ENCODE results near the gene TSPAN3.

DNA sequence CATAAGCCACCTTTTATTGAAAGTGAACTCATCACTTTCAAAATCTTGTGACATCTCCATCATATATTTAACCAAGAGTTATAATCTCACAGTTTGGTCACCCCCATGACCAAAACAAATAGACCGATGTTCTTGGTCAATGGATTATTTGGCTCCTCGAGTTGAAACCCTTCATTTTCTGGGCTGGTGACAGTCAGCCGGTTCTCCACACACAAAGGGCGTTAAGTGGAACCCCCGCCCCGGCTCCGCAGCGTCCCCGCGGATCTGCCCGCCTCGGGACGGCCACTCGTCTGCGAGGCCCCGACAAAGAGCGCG lies 772 bp downstream of the TSPAN3 start:
- TF ChIP-seq CEBPB (IDR thresholded peaks at IDR 0.05), result no peak
- TF ChIP-seq, protein P1, sequence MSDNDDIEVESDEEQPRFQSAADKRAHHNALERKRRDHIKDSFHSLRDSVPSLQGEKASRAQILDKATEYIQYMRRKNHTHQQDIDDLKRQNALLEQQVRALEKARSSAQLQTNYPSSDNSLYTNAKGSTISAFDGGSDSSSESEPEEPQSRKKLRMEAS (IDR thresholded peaks at IDR 0.05), result no peak
- no peak for TF ChIP-seq RAD21 (IDR thresholded peaks at IDR 0.05; ENCODE audit: low read depth)
- TF ChIP-seq EP300 (IDR thresholded peaks at IDR 0.05; ENCODE audit: borderline replicate concordance), result no peak
- no peak for TF ChIP-seq CREB1 (IDR thresholded peaks at IDR 0.05; ENCODE audit: low read depth)
- TF ChIP-seq, protein P2, sequence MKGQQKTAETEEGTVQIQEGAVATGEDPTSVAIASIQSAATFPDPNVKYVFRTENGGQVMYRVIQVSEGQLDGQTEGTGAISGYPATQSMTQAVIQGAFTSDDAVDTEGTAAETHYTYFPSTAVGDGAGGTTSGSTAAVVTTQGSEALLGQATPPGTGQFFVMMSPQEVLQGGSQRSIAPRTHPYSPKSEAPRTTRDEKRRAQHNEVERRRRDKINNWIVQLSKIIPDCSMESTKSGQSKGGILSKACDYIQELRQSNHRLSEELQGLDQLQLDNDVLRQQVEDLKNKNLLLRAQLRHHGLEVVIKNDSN (IDR thresholded peaks at IDR 0.05), result no peak
- TF ChIP-seq TAF1 (IDR thresholded peaks at IDR 0.05; ENCODE audit: low read depth), result 0 out of 2 replicates have a peak, but pooled peaks have one; percentile 19
- TF ChIP-seq NFIC (IDR thresholded peaks at IDR 0.05), result no peak
- TF ChIP-seq, protein P3, sequence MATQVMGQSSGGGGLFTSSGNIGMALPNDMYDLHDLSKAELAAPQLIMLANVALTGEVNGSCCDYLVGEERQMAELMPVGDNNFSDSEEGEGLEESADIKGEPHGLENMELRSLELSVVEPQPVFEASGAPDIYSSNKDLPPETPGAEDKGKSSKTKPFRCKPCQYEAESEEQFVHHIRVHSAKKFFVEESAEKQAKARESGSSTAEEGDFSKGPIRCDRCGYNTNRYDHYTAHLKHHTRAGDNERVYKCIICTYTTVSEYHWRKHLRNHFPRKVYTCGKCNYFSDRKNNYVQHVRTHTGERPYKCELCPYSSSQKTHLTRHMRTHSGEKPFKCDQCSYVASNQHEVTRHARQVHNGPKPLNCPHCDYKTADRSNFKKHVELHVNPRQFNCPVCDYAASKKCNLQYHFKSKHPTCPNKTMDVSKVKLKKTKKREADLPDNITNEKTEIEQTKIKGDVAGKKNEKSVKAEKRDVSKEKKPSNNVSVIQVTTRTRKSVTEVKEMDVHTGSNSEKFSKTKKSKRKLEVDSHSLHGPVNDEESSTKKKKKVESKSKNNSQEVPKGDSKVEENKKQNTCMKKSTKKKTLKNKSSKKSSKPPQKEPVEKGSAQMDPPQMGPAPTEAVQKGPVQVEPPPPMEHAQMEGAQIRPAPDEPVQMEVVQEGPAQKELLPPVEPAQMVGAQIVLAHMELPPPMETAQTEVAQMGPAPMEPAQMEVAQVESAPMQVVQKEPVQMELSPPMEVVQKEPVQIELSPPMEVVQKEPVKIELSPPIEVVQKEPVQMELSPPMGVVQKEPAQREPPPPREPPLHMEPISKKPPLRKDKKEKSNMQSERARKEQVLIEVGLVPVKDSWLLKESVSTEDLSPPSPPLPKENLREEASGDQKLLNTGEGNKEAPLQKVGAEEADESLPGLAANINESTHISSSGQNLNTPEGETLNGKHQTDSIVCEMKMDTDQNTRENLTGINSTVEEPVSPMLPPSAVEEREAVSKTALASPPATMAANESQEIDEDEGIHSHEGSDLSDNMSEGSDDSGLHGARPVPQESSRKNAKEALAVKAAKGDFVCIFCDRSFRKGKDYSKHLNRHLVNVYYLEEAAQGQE (IDR thresholded peaks at IDR 0.05; ENCODE audit: low read depth), result no peak
- no peak for TF ChIP-seq FOXM1 (IDR thresholded peaks at IDR 0.05; ENCODE audit: borderline replicate concordance, low read depth)
- no peak for TF ChIP-seq YY1 (IDR thresholded peaks at IDR 0.05; ENCODE audit: low read depth)
- no peak for TF ChIP-seq TCF12 (IDR thresholded peaks at IDR 0.05; ENCODE audit: low read depth)
- no peak for TF ChIP-seq EGR1 (IDR thresholded peaks at IDR 0.05)
- TF ChIP-seq TEAD4 (IDR thresholded peaks at IDR 0.05), result no peak
